ENCODE measurements around the gene HLA-DQB2. TPM values are rescaled to one million over a fixed set of nuclear protein-coding genes. Genes with fewer than 3 reads are reported as not detected.

Gene HLA-DQB2
- total and polyA plus RNA-seq, 2 of the 8 experiments (the other 6 are each of a cell fraction or from before 2014, with no cell fraction given): not detected

DNA sequence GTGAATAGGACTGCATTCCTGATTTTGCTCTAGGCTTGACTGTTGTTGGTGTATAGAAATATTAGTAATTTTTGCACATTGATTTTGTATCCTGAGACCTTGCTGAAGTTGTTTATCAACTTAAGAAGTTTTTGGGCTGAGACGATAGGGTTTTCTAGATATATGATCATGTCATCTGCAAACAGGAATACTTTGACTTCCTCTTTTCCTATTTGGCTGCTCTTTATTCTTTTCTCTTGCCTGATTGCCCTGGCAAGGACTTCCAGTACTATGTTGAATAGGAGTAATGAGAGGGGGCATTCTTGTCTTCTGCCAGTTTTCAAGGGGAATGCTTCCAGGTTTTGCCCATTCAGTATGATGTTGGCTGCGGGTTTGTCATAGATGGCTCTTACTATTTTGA is 40.1 kb upstream of the HLA-DQB2 start:
- no peak overlapping the region for H3K9ac ChIP-seq (replicated peaks in 1 of 4; ENCODE audit: extremely low read depth in 1 of 4, low read depth in 3 of 4, low read length in 3 of 4)
- no peak overlapping the region for H4K91ac ChIP-seq (replicated peaks; ENCODE audit: insufficient read length, low read length)
- H2AK5ac ChIP-seq (ENCODE audit: low read depth, low read length): no peak overlapping the region
- DNase-seq (ENCODE audit: low read depth in 1 of 2, low spot score in 2 of 2) (no peak), FAIRE-seq (no peak)
- 66% methylated on average over 2 of the region's 2 CpGs; no CpG with 5 or more reads in 1 of the 2 experiments for WGBS, 2 experiments (ENCODE audit: extremely low coverage in 1 of 2, insufficient coverage in 1 of 2, insufficient read length in 1 of 2, insufficient replicate concordance in 2 of 2, low coverage in 1 of 2, low lambda C conversion rate in 2 of 2, missing lambda C conversion rate in 1 of 2)
- H3K4me1 ChIP-seq (replicated peaks in 1 of 4; ENCODE audit: control insufficient read depth in 3 of 4, insufficient read depth in 4 of 4, low read length in 3 of 4): peaks cover 0 to 3% (median 0%) of the 10 kb centered on the region in 4 experiments; a peak in 1 of 7 replicates
- H4K5ac ChIP-seq (ENCODE audit: insufficient read length, low read depth, low read length): no peak overlapping the region
- CTCF ChIA-PET (ENCODE audit: partially characterized antibody): no interaction called here
- POLR2A ChIA-PET (ENCODE audit: partially characterized antibody): no interaction called here
- no peak overlapping the region for H3K23ac ChIP-seq (ENCODE audit: insufficient read length)
- H3K27ac ChIP-seq (ENCODE audit: low read depth, low read length): no peak overlapping the region
- no peak overlapping the region for H3K4ac ChIP-seq (replicated peaks; ENCODE audit: insufficient read length, low read depth, low read length)
- no peaks in the 10 kb centered on the region for H3K23me2 ChIP-seq (ENCODE audit: low read depth, low read length)
- H4K8ac ChIP-seq (ENCODE audit: extremely low read depth, insufficient read depth, low read length): no peak overlapping the region
- H2BK5ac ChIP-seq (ENCODE audit: low read depth, low read length): no peak overlapping the region
- H3K4me3 ChIP-seq (ENCODE audit: extremely low read depth in 1 of 4, insufficient read depth in 2 of 4, low read depth in 3 of 4, low read length in 4 of 4): no peak overlapping the region
- H3K4me2 ChIP-seq (ENCODE audit: insufficient read depth in 1 of 2, low read depth in 2 of 2, low read length in 2 of 2): no peak overlapping the region
- H3K79me2 ChIP-seq (ENCODE audit: control insufficient read depth in 1 of 2, insufficient read depth in 2 of 2, low read length in 2 of 2): no peaks in the 10 kb centered on the region
- no peaks in the 10 kb centered on the region for H3K36me3 ChIP-seq (ENCODE audit: control insufficient read depth in 2 of 4, insufficient read depth in 4 of 4, low read length in 3 of 4)
- no peak overlapping the region for H2AFZ ChIP-seq (ENCODE audit: low read length)
- no peaks in the 10 kb centered on the region for H3K79me1 ChIP-seq (ENCODE audit: low read depth, low read length)
- no peaks in the 10 kb centered on the region for H4K20me1 ChIP-seq (replicated peaks in 1 of 2; ENCODE audit: control insufficient read depth in 1 of 2, insufficient read depth in 2 of 2, low read length in 2 of 2)
- TF ChIP-seq, protein P1, sequence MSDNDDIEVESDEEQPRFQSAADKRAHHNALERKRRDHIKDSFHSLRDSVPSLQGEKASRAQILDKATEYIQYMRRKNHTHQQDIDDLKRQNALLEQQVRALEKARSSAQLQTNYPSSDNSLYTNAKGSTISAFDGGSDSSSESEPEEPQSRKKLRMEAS (IDR thresholded peaks at IDR 0.05): no peak
- no peak for TF ChIP-seq YY1 (IDR thresholded peaks at IDR 0.05; ENCODE audit: low read depth, low read length)
- TF ChIP-seq NANOG (IDR thresholded peaks at IDR 0.05; ENCODE audit: insufficient read depth, low read depth, low read length, poor library complexity, severe bottlenecking): no peak
- no peak for TF ChIP-seq CEBPB (IDR thresholded peaks at IDR 0.05; ENCODE audit: low read depth, low read length)
- no peak for TF ChIP-seq TBP (IDR thresholded peaks at IDR 0.05; ENCODE audit: low read depth, low read length)
- peaks cover 4 to 6% of the 10 kb centered on the region in 2 experiments; a peak in 1 of 4 replicates for H3K9me3 ChIP-seq (ENCODE audit: insufficient read depth in 2 of 2, low read depth in 1 of 2, low read length in 1 of 2)
- H3K56ac ChIP-seq (replicated peaks; ENCODE audit: insufficient read length, low read depth, low read length): no peak overlapping the region
- no peak overlapping the region for H2BK120ac ChIP-seq (replicated peaks; ENCODE audit: low read depth, low read length)
- H3K27me3 ChIP-seq (replicated peaks in 1 of 4; ENCODE audit: control insufficient read depth in 3 of 4, extremely low read depth in 1 of 4, insufficient read depth in 3 of 4, low read length in 3 of 4): no peaks in the 10 kb centered on the region
- H3K18ac ChIP-seq (ENCODE audit: extremely low read depth, low read length): no peak overlapping the region
- no peak overlapping the region for H3K14ac ChIP-seq (ENCODE audit: insufficient read length)
- H2BK12ac ChIP-seq (ENCODE audit: low read depth, low read length): no peak overlapping the region
- no peak overlapping the region for H2BK20ac ChIP-seq (ENCODE audit: low read length)
- H2BK15ac ChIP-seq (ENCODE audit: low read length): no peak overlapping the region
